Epithelial cell of esophagus (primary cell): ENCODE results near the gene ACP3.
A peak's percentile ranks its signal among the peaks of the same experiment; 100 is the strongest.

Experiments used
- DNase-seq: peaks from one replicate; pipeline ENCODE4 v3.0.0; 2010; ENCODE audit warnings: low read depth
- H3K4me3 ChIP-seq: 2 replicates; pipeline ENCODE4 v1.5.1; 2011; ENCODE audit warnings: mild to moderate bottlenecking, low read length, control low read depth
- TF ChIP-seq, protein P1 (sequence below): IDR thresholded peaks from 2 replicates; pipeline ENCODE4 v1.5.1; 2011; ENCODE audit warnings: low read depth, mild to moderate bottlenecking, low read length, control low read depth, inconsistent platforms; ENCODE audit not compliant: insufficient read depth; ENCODE audit errors: missing control alignments

The ACP3 gene

DNA sequence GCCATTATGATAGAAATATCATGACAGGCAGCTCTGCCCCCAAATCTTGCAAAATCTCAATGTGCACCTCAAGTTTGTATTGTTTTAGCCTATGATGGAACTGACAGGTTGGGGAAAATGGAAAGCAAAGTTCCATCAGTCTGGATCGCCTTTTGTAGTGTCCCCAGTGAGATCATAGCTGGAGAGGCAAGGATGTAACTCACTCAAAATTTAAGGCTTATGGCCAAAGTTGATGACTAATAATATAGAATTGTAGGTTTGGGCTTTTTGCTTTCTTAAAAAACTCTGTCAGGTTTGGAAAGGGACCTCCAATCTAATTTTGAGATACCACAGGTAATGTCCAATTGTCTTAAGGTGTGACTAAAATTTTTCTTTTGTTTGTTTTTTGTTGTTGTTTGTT lies 1.4 kb upstream of the ACP3 start:
- no peak for DNase-seq
- H3K4me3 ChIP-seq: no peak overlapping the region
- TF ChIP-seq, protein P1, sequence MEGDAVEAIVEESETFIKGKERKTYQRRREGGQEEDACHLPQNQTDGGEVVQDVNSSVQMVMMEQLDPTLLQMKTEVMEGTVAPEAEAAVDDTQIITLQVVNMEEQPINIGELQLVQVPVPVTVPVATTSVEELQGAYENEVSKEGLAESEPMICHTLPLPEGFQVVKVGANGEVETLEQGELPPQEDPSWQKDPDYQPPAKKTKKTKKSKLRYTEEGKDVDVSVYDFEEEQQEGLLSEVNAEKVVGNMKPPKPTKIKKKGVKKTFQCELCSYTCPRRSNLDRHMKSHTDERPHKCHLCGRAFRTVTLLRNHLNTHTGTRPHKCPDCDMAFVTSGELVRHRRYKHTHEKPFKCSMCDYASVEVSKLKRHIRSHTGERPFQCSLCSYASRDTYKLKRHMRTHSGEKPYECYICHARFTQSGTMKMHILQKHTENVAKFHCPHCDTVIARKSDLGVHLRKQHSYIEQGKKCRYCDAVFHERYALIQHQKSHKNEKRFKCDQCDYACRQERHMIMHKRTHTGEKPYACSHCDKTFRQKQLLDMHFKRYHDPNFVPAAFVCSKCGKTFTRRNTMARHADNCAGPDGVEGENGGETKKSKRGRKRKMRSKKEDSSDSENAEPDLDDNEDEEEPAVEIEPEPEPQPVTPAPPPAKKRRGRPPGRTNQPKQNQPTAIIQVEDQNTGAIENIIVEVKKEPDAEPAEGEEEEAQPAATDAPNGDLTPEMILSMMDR: no peak

DNA sequence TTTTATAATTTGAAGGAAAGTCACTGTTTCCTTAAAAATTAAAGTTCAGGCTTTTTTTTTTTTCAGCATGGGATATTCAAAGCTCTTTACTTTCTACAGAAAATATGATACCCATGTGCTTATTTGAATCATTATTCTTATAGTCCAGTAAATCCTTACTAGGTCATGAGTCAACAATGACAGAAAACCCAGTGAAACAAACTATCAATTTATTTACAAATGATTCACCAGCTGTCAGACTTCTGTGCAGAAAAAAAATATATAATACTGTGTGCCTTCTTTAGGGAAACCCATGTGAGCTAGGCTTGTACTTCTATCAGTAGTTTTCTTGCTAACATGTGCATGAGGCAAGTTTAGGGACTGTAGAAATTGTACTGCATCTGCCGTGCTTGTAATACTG lies 1.2 kb downstream of the ACP3 start:
- peak; percentile 71 for DNase-seq
- H3K4me3 ChIP-seq: peak overlapping the region; percentile 36
- TF ChIP-seq, protein P1: no peak

DNA sequence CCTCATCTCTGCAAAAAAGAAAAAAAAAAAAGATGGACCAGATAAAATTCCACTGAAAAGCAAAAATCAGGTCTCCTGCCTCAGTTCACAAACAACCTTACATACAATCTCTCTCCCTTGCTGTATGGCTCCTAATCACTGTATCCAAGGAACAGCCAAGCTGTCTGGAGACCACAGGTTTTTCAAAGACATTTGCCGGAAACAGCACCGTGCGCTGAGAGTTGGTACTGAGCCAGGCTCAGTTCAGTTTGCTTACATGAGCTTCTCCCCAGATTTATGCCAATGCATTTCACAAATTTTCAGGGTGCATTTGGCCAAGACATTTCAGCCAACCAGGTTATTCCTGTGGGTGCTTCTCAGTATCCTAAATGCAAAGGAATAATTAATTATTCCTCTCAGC lies 4.1 kb downstream of the ACP3 start:
- H3K4me3 ChIP-seq: no peak overlapping the region
- TF ChIP-seq, protein P1: no peak
- no peak for DNase-seq

DNA sequence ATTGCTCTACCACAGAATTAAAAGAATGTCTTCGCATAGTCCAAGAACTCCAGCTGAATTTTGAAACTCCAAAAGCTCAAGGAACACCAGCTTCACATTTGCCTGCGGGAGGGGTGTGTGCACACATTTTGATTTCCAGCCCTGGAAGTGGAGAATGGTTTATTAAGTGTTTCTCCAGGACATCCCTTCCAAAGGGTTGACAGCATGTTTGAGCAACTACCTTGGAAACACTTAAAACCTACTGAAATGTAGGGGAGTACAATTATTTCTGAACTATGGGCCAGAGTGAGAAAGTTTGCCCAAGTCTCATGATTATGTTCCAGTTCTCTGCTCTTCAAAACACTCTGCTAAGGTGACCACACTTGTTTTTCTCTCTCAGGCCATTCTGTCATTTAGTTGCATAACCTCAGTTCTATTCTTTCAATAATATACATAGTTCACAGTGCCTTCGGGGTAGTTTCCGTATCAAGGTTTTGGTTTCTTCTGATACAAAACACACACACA lies 7.9 kb downstream of the ACP3 start:
- no peak overlapping the region for H3K4me3 ChIP-seq
- peak; percentile 42 for DNase-seq
- TF ChIP-seq, protein P1: no peak

DNA sequence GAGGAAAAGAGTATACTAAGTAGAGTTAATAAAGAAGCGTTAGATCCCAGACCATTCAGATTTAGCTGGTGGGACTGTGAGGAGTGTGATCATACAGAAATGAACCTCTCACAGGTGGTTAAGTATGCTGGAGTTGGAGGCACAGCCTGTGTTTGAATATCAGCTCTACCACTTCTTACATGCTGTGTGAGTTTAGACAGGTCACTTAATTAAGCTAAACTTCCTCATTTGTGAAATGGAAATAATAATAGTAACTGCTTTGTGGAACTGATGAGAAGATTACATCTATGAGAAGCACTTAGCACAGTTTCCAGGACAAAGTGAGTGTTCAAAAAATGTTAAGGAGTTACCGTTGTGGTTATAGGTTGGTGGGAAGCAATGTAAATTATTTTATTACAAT lies 8.4 kb downstream of the ACP3 start:
- H3K4me3 ChIP-seq: no peak overlapping the region
- TF ChIP-seq, protein P1: no peak
- no peak for DNase-seq

DNA sequence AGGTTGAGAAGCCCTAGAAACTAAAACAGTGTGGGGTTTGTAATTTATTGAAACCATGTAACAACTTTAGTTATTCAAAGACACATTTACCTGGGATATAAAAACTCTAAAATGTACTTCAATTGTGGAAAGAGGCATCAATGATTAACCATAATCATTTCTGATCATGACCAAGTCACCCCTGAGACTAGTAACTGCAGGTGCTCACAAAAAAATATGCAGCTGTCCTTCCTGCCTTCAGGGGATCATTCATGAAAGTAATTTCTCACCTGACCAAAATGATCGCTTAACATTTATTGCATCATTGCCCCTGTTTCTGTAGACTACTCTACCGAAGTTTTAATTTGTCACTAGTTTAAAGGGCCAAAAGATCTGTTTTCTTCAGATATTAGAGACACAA lies 9.0 kb downstream of the ACP3 start:
- no peak overlapping the region for H3K4me3 ChIP-seq
- TF ChIP-seq, protein P1: no peak
- no peak for DNase-seq

DNA sequence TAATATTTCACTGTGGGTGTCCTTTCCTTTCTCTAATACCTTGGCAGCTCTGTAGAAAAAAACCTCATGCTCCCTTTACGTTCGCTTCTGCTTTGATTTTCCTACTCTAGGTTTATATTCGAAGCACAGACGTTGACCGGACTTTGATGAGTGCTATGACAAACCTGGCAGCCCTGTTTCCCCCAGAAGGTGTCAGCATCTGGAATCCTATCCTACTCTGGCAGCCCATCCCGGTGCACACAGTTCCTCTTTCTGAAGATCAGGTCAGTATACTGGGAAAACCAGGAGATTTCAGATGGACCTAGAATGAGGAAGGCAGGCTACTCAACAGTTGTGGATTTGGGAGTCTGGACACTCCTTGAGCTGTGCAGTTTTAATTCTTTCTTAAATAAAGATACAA lies 14.9 kb downstream of the ACP3 start:
- TF ChIP-seq, protein P1: no peak
- DNase-seq: no peak
- H3K4me3 ChIP-seq: no peak overlapping the region
